ENCODE data around the gene CAMSAP3.

DNA sequence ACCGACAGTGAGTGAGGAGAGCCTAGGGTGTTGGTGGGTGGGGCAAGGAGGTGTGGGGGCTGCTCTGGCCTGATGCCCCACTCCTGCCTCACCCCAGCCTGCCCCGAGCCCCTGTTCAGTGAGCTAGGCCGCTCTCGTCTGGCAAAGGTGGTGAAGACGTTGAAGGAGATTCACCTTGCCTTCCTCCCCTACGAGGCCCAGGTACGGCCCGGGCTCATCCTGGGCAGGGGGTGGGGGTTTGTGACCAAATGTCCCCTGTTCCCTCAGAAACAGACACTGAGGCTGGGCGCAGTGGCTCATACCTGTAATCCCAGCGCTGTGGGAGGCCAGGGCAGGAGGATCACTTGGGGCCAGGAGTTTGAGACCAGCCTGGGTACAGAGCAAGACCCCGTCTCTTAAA, 45.1 kb downstream of the CAMSAP3 start:
- TF ChIP-seq CTCF (IDR thresholded peaks at IDR 0.05; ENCODE audit: low read length): no peak
- no peak for TF ChIP-seq EZH2 (optimal IDR thresholded peaks at IDR 0.05; ENCODE audit: low read depth, low read length)

All from MM.1S (cell line).